Duodenal mucosa (tissue), 2 donors: ENCODE measurements around the gene FASTKD3.
A peak's percentile ranks its signal among the peaks of the same experiment; 100 is the strongest.

ENCODE experiments used
- H3K27ac ChIP-seq: one replicate; pipeline ENCODE4 v1.7.0; 2013; ENCODE audit warnings: low read depth, low read length
- H3K27me3 ChIP-seq, 2 donors: one replicate each; pipeline ENCODE4 v1.7.0; 2013; ENCODE audit warnings: low read length in 2 of 2, control low read depth in 1 of 2; ENCODE audit not compliant: insufficient read depth in 2 of 2, control insufficient read depth in 1 of 2
- H3K36me3 ChIP-seq, 2 donors: one replicate each; pipeline ENCODE4 v1.7.0; 2013; ENCODE audit warnings: low read length in 2 of 2, control low read depth in 1 of 2; ENCODE audit not compliant: insufficient read depth in 2 of 2, control insufficient read depth in 1 of 2
- H3K4me1 ChIP-seq, 2 donors: one replicate each; pipeline ENCODE4 v1.7.0; 2013; ENCODE audit warnings: low read length in 2 of 2, control low read depth in 1 of 2; ENCODE audit not compliant: insufficient read depth in 2 of 2, control insufficient read depth in 1 of 2
- H3K4me3 ChIP-seq, 2 donors: one replicate each; pipeline ENCODE4 v1.7.0; 2013; ENCODE audit warnings: low read length in 2 of 2, low read depth in 1 of 2
- H3K9ac ChIP-seq, 2 donors: one replicate each; pipeline ENCODE4 v1.7.0; 2013; ENCODE audit warnings: low read length in 2 of 2, low read depth in 1 of 2
- H3K9me3 ChIP-seq, 2 donors: one replicate each; pipeline ENCODE4 v1.7.0; 2013; ENCODE audit warnings: low read length in 2 of 2, control low read depth in 1 of 2; ENCODE audit not compliant: control insufficient read depth in 1 of 2

Gene FASTKD3

GRCh38 chr5:7851617-7852289 lies 17.1 kb downstream of the FASTKD3 start:
- no peaks in the 10 kb centered on the region for H3K36me3 ChIP-seq
- no peaks in the 10 kb centered on the region for H3K9me3 ChIP-seq
- H3K27ac ChIP-seq: no peak overlapping the region
- H3K4me1 ChIP-seq: peaks cover 3 to 6% of the 10 kb centered on the region in 2 donors
- H3K4me3 ChIP-seq: no peak overlapping the region
- no peak overlapping the region for H3K9ac ChIP-seq
- peaks cover 21 to 24% of the 10 kb centered on the region in 2 donors for H3K27me3 ChIP-seq

DNA sequence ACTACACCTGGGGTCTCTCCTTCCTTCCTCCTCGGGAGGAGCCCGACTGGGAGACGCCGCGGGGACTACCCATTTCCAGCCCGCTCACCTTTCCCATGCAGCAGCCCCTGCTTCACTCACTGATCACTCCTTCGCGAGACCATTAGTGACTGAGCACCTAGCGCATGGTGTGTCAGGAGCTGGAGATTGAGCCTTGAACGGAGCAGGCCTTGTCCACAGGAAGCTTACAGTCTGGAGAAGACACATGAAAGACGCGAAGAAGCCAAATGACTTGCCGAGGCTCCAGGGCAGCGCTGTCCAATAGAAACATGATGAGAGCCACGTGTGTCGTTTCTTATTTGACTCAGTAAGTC lies 17.6 kb downstream of the FASTKD3 start:
- Histone ChIP-seq H3K27ac (no peak overlapping the region), H3K27me3 (peaks cover 21 to 24% of the 10 kb centered on the region in 2 donors), H3K4me3 (peak overlapping the region; percentile 39 to 49), H3K9me3 (no peaks in the 10 kb centered on the region), H3K36me3 (no peaks in the 10 kb centered on the region), H3K4me1 (peaks cover 3 to 6% of the 10 kb centered on the region in 2 donors), H3K9ac (no peak overlapping the region)

DNA sequence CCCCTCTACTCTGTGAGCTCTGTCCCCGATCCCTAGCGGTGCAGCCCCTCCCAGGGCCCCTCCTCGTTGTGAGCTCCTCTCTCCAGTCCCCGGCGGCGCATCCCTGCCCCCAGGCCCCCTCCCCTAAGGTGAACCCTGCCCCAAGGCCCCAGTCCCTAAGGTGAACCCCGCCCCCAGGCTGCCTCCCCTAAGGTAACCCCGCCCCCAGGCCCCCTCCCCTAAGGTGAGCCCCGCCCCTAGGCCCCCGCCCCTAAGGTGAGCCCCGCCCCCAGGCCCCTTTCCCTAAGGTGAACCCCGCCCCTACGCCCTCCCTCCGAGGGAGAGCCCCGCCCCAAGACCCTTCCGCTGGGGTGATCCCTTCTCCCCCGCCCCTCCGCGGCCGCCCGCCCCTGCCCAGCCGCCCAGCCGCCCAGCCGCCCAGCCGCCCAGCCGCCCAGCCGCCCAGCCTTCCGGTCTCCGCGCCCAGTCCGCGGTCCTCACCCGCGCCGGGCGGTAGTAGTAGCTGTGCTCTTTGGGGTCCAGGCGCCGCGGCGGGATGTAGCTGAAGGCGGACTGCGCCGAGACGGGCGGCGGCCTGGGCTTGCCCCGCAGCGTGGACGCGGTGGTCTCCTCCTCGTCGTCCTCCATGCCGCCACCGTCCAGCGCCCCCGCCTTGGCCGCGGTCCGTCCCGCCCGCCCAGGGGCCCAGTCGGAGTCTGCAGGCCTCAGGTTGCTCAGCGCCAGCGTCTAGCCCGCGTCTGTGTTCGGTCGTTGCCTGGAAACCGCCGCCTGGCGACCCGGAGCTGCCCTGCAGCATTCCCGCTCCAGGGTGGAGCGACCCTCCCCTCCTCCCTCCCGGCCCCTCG lies 18.2 kb downstream of the FASTKD3 start, which contains the start of gene CFAP90:
TSS of gene CFAP90 (minus strand) at position 739 of the 845 bp plus-strand sequence. CDS start at position 627, 112 bp downstream.
- Histone ChIP-seq H3K27me3 (peaks cover 21 to 24% of the 10 kb centered on the region in 2 donors), H3K9me3 (no peaks in the 10 kb centered on the region), H3K4me1 (peaks cover 3 to 6% of the 10 kb centered on the region in 2 donors), H3K36me3 (no peaks in the 10 kb centered on the region), H3K9ac (peak within 1 kb of the TSS in 1 of 2 donors; percentile 12), H3K27ac (no peak within 1 kb of the TSS), H3K4me3 (peak within 1 kb of the TSS; percentile 39 to 49)

- Histone ChIP-seq H3K36me3 (no peaks in the 10 kb centered on the region), H3K9ac (peak overlapping the region in 1 of 2 donors; percentile 12), H3K4me3 (peak overlapping the region; percentile 32 to 42), H3K4me1 (peaks cover 3 to 6% of the 10 kb centered on the region in 2 donors), H3K27me3 (peaks cover 21 to 24% of the 10 kb centered on the region in 2 donors), H3K9me3 (no peaks in the 10 kb centered on the region), H3K27ac (no peak overlapping the region)
These were observed 19.0 kb downstream of the FASTKD3 start for GRCh38 chr5:7849681-7850394.

DNA sequence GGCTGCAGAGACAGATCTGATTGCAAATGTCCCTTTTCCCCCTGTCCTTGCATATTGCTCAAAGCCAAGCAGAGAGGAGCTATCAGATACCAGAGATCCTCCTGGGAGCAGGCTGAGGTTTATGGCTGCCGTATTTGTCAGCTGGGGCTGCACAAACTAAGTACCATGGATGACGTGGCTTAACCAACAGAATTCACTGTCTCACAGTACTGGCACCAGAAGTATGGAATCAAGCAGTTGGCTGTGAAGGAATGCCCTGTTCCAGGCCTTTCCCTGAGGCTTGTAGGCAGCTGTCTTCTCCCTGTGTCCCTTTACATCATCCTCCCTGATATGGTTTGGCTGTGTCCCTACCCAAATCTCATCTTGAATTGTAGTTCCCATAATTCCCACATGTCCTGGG lies 20.5 kb downstream of the FASTKD3 start:
- Histone ChIP-seq H3K9me3 (no peaks in the 10 kb centered on the region), H3K27me3 (peaks cover 21 to 24% of the 10 kb centered on the region in 2 donors), H3K9ac (no peak overlapping the region)

GRCh38 chr5:7846327-7846726 lies 22.5 kb downstream of the FASTKD3 start:
- no peak overlapping the region for H3K4me3 ChIP-seq

More for the DNA sequence above, 20.5 kb downstream of the FASTKD3 start:
- Histone ChIP-seq H3K4me1 (peaks cover 3 to 6% of the 10 kb centered on the region in 2 donors), H3K36me3 (no peaks in the 10 kb centered on the region), H3K27ac (no peak overlapping the region), H3K4me3 (no peak overlapping the region)

DNA sequence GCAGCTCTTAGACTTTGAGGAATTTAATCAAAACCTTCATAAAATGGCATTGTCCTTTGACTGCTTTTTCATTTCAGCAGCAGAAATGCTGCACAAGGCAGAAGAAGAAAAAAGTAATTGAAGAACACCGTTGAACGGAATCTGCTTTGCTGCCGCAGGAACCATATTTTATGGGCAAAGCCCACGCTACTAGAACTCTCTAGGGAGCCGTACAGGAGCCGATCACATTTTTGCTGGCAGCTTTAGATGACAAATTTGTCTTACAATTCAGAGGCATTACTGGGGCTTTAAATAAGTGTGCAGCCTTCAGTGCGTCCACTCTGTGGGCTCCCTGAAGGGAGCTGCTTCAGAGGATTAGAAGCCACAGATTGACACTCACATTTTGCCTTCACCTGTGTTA lies 23.3 kb downstream of the FASTKD3 start:
- H3K27me3 ChIP-seq: peaks cover 16 to 19% of the 10 kb centered on the region in 2 donors
- H3K4me1 ChIP-seq: peaks cover 3 to 6% of the 10 kb centered on the region in 2 donors
- no peak overlapping the region for H3K4me3 ChIP-seq
- no peaks in the 10 kb centered on the region for H3K36me3 ChIP-seq
- H3K27ac ChIP-seq: no peak overlapping the region
- H3K9me3 ChIP-seq: no peaks in the 10 kb centered on the region
- no peak overlapping the region for H3K9ac ChIP-seq

More at GRCh38 chr5:7846327-7846726, 22.5 kb downstream of the FASTKD3 start:
- H3K27me3 ChIP-seq: peaks cover 21 to 24% of the 10 kb centered on the region in 2 donors
- no peaks in the 10 kb centered on the region for H3K36me3 ChIP-seq
- H3K9ac ChIP-seq: no peak overlapping the region
- no peaks in the 10 kb centered on the region for H3K9me3 ChIP-seq
- H3K4me1 ChIP-seq: peaks cover 3 to 6% of the 10 kb centered on the region in 2 donors
- H3K27ac ChIP-seq: no peak overlapping the region

DNA sequence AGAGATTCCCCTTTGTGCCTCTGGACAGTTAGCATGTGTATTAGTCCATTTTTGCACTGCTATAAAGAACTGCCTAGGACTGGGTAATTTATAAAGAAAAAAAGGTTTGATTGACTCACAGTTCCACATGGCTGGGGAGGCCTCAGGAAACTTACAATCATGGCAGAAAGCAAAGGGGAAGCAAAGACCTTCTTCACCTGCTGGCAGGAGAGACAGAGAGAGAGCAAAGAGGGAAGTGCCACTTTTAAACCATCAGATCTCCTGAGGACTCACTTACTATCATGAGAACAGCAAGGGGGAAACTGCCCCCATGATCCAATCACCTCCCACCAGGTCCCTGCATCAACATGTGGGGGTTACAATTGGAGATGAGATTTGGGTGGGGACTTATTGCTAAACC lies 23.9 kb downstream of the FASTKD3 start:
- Histone ChIP-seq H3K36me3 (no peaks in the 10 kb centered on the region), H3K27ac (no peak overlapping the region), H3K4me1 (peaks cover 2 to 5% of the 10 kb centered on the region in 2 donors), H3K4me3 (no peak overlapping the region), H3K9ac (no peak overlapping the region), H3K9me3 (no peaks in the 10 kb centered on the region), H3K27me3 (peaks cover 15 to 18% of the 10 kb centered on the region in 2 donors)

DNA sequence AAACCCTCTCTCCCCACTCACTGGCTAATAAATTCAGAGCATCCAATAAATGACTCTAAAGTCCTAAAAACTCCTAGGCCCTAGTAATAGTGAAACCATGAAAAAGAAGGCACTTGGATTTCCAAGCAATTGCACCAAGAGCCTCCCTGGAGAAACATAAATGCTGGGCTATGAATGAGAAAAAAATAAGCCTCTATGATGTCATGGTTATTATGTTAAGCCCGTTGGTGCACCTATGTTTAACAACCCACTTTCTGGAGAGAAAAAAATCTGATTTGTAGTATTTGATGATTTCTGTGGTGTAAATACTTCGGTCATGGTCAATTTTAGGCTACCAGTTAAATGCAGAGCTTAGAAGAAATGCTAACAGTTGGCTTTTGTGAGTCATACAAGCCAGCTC lies 26.3 kb downstream of the FASTKD3 start:
- Histone ChIP-seq H3K36me3 (no peaks in the 10 kb centered on the region), H3K9me3 (no peaks in the 10 kb centered on the region), H3K9ac (no peak overlapping the region), H3K27ac (no peak overlapping the region), H3K4me3 (no peak overlapping the region), H3K27me3 (no peaks in the 10 kb centered on the region), H3K4me1 (no peaks in the 10 kb centered on the region)
